HEK293 (cell line): Measurements from ENCODE around the gene AAK1.

ENCODE experiments used
- CTCF ChIA-PET: fragments of 350-600 bp; formaldehyde crosslinking; extraction: SDS; loops from one replicate; lab custom pipeline; 2021; ENCODE audit warnings: antibody characterized with exemption; lab: Yijun Ruan, JAX
- POLR2A ChIA-PET: fragments of 300-600 bp; formaldehyde crosslinking; extraction: SDS; loops from one replicate; lab custom pipeline; 2020; ENCODE audit warnings: antibody characterized with exemption, inconsistent platforms; lab: Yijun Ruan, JAX
- H3K27ac ChIP-seq: fragments of 200-500 bp; sonication (Bioruptor generic); 2 replicates; pipeline ENCODE4 v1.5.1; 2014; ENCODE audit warnings: low read depth, low read length, control low read depth, inconsistent platforms; ENCODE audit errors: extremely low read depth
- H3K36me3 ChIP-seq, 2 experiments: fragments of 200-500 bp in 1 of 2; sonication (Bioruptor generic) in 1 of 2; 1 replicate in 1 of 2; 2 replicates in 1 of 2; pipeline ENCODE4 v1.5.1; 2014 to 2017; ENCODE audit warnings: inconsistent platforms in 2 of 2, low read length in 2 of 2; ENCODE audit not compliant: control insufficient read depth in 2 of 2, insufficient read depth in 1 of 2
- H3K4me1 ChIP-seq: fragments of 200-500 bp; sonication (Bioruptor generic); 2 replicates; pipeline ENCODE4 v1.5.1; 2014; ENCODE audit warnings: mild to moderate bottlenecking, low read length, inconsistent platforms; ENCODE audit not compliant: control insufficient read depth, insufficient read depth
- H3K4me3 ChIP-seq: 2 replicates; pipeline ENCODE4 v1.5.1; 2011; ENCODE audit warnings: low read depth, mild to moderate bottlenecking, control low read depth, low read length, moderate library complexity
- H3K9me3 ChIP-seq: fragments of 200-500 bp; sonication (Bioruptor generic); 2 replicates; pipeline ENCODE4 v1.5.1; 2014; ENCODE audit warnings: low read depth, low read length, inconsistent platforms; ENCODE audit not compliant: control insufficient read depth, insufficient read depth
- GLIS1 ChIP-seq: fragments of 450-650 bp; formaldehyde crosslinking; IDR thresholded peaks from 2 replicates; pipeline ENCODE4 v1.5.1; 2016; ENCODE audit warnings: missing biosample characterization, missing genetic modification characterization
- PRDM1 ChIP-seq: fragments of 450-650 bp; formaldehyde crosslinking; IDR thresholded peaks from 2 replicates; pipeline ENCODE4; 2016; ENCODE audit warnings: missing biosample characterization, missing genetic modification characterization
- SP7 ChIP-seq: fragments of 450-650 bp; formaldehyde crosslinking; IDR thresholded peaks from 2 replicates; pipeline ENCODE4 v1.5.1; 2016; ENCODE audit warnings: missing biosample characterization, missing genetic modification characterization
- ZBTB7A ChIP-seq: fragments of 450-650 bp; formaldehyde crosslinking; IDR thresholded peaks from 2 replicates; pipeline ENCODE4 v1.5.1; 2016; ENCODE audit warnings: low read depth, missing biosample characterization, missing genetic modification characterization
- ZBTB8A ChIP-seq: fragments of 450-650 bp; formaldehyde crosslinking; IDR thresholded peaks from 2 replicates; pipeline ENCODE4 v1.5.1; 2016; ENCODE audit warnings: missing biosample characterization, missing genetic modification characterization
- ZEB2 ChIP-seq: fragments of 450-650 bp; formaldehyde crosslinking; IDR thresholded peaks from 2 replicates; pipeline ENCODE4 v1.5.1; 2016; ENCODE audit warnings: missing biosample characterization, missing genetic modification characterization
- ZNF133 ChIP-seq: fragments of 450-650 bp; formaldehyde crosslinking; IDR thresholded peaks from 2 replicates; pipeline ENCODE4 v1.5.1; 2016; ENCODE audit warnings: missing biosample characterization, missing genetic modification characterization
- ZNF174 ChIP-seq: fragments of 450-650 bp; formaldehyde crosslinking; IDR thresholded peaks from 2 replicates; pipeline ENCODE4 v1.5.0; 2017; ENCODE audit warnings: missing biosample characterization, mild to moderate bottlenecking, missing genetic modification characterization
- ZNF239 ChIP-seq: fragments of 450-650 bp; formaldehyde crosslinking; IDR thresholded peaks from 2 replicates; pipeline ENCODE4 v1.5.1; 2016; ENCODE audit warnings: missing biosample characterization, missing genetic modification characterization
- ZNF24 ChIP-seq: fragments of 450-650 bp; formaldehyde crosslinking; IDR thresholded peaks from 2 replicates; pipeline ENCODE4 v1.5.1; 2016; ENCODE audit warnings: missing biosample characterization, missing genetic modification characterization
- ZNF311 ChIP-seq: fragments of 450-650 bp; formaldehyde crosslinking; IDR thresholded peaks from 2 replicates; pipeline ENCODE4 v1.5.1; 2017; ENCODE audit warnings: missing biosample characterization, missing genetic modification characterization, borderline replicate concordance
- ZNF560 ChIP-seq: fragments of 450-650 bp; formaldehyde crosslinking; IDR thresholded peaks from 2 replicates; pipeline ENCODE4 v1.5.1; 2017; ENCODE audit warnings: missing biosample characterization, missing genetic modification characterization, borderline replicate concordance
- ZNF596 ChIP-seq: fragments of 450-650 bp; IDR thresholded peaks from 2 replicates; pipeline ENCODE4 v1.5.0; 2018; ENCODE audit warnings: missing biosample characterization, mild to moderate bottlenecking, missing genetic modification characterization, moderate library complexity
- ZNF621 ChIP-seq: fragments of 450-650 bp; formaldehyde crosslinking; IDR thresholded peaks from 2 replicates; pipeline ENCODE4 v1.5.1; 2017; ENCODE audit warnings: missing biosample characterization, missing genetic modification characterization
- ZNF777 ChIP-seq: fragments of 450-650 bp; formaldehyde crosslinking; IDR thresholded peaks from 2 replicates; pipeline ENCODE4 v1.5.1; 2017; ENCODE audit warnings: missing biosample characterization, missing genetic modification characterization, borderline replicate concordance
- ZNF792 ChIP-seq: fragments of 450-650 bp; formaldehyde crosslinking; IDR thresholded peaks from 2 replicates; pipeline ENCODE4 v1.5.1; 2016; ENCODE audit warnings: missing biosample characterization, missing genetic modification characterization
- ZNF830 ChIP-seq: fragments of 450-650 bp; IDR thresholded peaks from 2 replicates; pipeline ENCODE4 v1.5.0; 2018; ENCODE audit warnings: missing biosample characterization, missing genetic modification characterization, low read depth, mild to moderate bottlenecking, moderate library complexity
- ZSCAN16 ChIP-seq: fragments of 450-650 bp; formaldehyde crosslinking; IDR thresholded peaks from 2 replicates; pipeline ENCODE4 v1.5.1; 2016; ENCODE audit warnings: missing biosample characterization, missing genetic modification characterization
- ZXDB ChIP-seq: fragments of 450-650 bp; formaldehyde crosslinking; IDR thresholded peaks from 2 replicates; pipeline ENCODE4 v1.5.1; 2016; ENCODE audit warnings: missing biosample characterization, missing genetic modification characterization
- TF ChIP-seq, protein P1 (sequence below): fragments of 450-650 bp; formaldehyde crosslinking; IDR thresholded peaks from 2 replicates; pipeline ENCODE4 v1.5.1; 2017; ENCODE audit warnings: missing biosample characterization, missing genetic modification characterization
- TF ChIP-seq, protein P2 (sequence below): fragments of 450-650 bp; formaldehyde crosslinking; IDR thresholded peaks from 2 replicates; pipeline ENCODE4 v1.5.1; 2016; ENCODE audit warnings: missing biosample characterization, missing genetic modification characterization
- TF ChIP-seq, protein P3 (sequence below): fragments of 450-650 bp; formaldehyde crosslinking; IDR thresholded peaks from 2 replicates; pipeline ENCODE4 v1.5.1; 2016; ENCODE audit warnings: missing biosample characterization, missing genetic modification characterization

AAK1 gene

DNA sequence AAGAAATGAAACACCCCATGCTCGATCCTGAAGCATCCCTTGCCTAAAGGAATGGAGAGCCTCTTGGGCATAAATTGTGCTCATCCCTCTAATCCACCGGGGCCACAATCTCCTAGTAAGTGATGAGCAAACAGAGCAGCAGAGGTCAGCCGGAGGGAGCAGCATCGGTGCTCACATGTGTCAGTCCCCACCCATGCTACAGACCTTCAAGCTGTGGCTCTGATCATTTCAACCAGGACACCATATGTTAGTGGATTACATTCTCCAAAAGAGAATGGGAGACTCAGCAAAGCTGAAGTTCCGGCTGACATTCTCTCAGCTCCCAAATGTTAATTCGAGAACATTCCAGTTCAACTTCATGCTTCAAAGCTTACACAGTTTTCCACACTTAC, 75.6 kb downstream of the AAK1 start:
- Histone ChIP-seq H3K27ac (no peak overlapping the region), H3K4me3 (no peak overlapping the region), H3K9me3 (no peaks in the 10 kb centered on the region)
- no peak for TF ChIP-seq ZSCAN16 (tag by site-specific recombination)
- TF ChIP-seq ZXDB (tag by site-specific recombination), result no peak
- TF ChIP-seq ZBTB8A, result no peak
- TF ChIP-seq, all 188 proteins: peak for 0
- ChIA-PET CTCF (interaction anchor here (0.5 to 2.4 kb wide), 3 partner anchors 8 to 140 kb away, joined by 3 to 8 read pairs (median 4); no protein-coding TSS in a partner anchor), POLR2A (interaction anchor here (0.7 kb wide), 1 partner anchor 351 kb away, joined by 3 read pairs; no protein-coding TSS in a partner anchor)
- Histone ChIP-seq H3K36me3 (no peaks in the 10 kb centered on the region), H3K4me1 (0 out of 2 replicates have a peak, but pooled peaks cover 6% of the 10 kb centered on the region)

DNA sequence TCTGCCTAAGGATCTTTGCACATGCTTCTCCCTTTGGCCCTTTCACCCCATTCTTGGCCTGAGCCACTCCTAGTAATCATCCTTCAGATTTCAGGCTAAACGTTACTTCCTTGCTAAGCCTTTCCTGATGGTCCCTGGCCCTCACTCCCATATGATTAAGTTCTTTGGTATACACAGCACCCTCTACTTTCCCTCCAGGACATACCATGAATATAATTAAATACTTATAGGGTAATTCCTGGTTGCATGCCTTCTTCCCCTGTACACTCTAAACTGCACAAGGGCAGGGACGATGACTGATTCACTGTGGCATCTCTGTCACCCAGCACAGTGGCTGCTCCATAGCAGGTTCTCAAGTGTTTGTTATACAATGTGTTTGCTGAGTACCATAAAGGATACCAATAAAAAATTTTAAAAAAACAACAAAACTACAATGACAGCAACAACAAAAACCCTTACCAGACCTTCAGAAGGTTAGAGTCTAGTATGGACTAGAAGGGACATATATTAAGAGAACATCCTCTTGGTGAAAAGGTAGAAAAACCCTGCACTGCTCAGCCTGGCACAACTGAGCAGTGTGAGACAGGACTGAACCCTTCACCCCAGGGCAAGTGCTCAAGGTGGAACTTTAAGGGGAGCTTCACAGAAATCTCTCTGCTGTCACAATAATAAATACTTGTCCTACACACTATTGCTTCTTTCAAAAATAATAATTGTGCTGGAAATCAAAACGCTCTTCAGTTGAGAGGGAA, 76.2 kb downstream of the AAK1 start:
- CTCF ChIA-PET, result interaction anchor here (0.5 to 4.7 kb wide), 8 partner anchors 9 to 763 kb away, joined by 3 to 69 read pairs (median 4); no protein-coding TSS in a partner anchor

DNA sequence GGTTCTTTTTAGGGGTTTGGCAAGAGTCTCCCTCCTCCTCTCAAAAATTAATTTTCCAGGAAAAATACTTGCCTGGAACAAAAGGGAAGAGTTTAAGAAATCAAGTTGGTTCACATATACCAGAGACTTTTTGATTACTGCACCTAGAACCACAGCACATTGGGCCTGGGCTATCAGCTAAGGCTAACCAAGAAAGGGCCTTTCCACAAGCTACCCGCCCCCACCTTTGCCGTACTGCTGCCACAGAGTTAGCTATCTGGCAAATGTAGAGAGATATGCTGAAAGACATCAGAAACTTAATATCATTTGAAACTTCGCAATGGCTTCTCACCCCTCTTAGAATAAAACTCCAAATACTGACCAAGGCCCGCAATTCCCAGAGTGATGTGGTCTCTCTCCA, 76.9 kb downstream of the AAK1 start:
- 0 out of 2 replicates have a peak, but pooled peaks cover 6% of the 10 kb centered on the region for H3K4me1 ChIP-seq
- TF ChIP-seq PRDM1 (no peak), ZNF621 (tag by site-specific recombination) (no peak), ZNF174 (tag by site-specific recombination) (no peak), ZNF133 (tag by site-specific recombination) (no peak), ZEB2 (tag by site-specific recombination) (no peak), GLIS1 (no peak), ZNF24 (tag by site-specific recombination) (no peak), ZNF560 (tag by site-specific recombination) (no peak), ZBTB7A (tag by site-specific recombination) (no peak), ZNF596 (tag by site-specific recombination) (no peak), ZNF311 (no peak), ZNF830 (tag by site-specific recombination) (no peak), ZNF239 (no peak), ZNF777 (tag by site-specific recombination) (no peak), ZNF792 (no peak)
- TF ChIP-seq, protein P1, sequence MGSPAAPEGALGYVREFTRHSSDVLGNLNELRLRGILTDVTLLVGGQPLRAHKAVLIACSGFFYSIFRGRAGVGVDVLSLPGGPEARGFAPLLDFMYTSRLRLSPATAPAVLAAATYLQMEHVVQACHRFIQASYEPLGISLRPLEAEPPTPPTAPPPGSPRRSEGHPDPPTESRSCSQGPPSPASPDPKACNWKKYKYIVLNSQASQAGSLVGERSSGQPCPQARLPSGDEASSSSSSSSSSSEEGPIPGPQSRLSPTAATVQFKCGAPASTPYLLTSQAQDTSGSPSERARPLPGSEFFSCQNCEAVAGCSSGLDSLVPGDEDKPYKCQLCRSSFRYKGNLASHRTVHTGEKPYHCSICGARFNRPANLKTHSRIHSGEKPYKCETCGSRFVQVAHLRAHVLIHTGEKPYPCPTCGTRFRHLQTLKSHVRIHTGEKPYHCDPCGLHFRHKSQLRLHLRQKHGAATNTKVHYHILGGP (tag by site-specific recombination), result no peak
- TF ChIP-seq, protein P2, sequence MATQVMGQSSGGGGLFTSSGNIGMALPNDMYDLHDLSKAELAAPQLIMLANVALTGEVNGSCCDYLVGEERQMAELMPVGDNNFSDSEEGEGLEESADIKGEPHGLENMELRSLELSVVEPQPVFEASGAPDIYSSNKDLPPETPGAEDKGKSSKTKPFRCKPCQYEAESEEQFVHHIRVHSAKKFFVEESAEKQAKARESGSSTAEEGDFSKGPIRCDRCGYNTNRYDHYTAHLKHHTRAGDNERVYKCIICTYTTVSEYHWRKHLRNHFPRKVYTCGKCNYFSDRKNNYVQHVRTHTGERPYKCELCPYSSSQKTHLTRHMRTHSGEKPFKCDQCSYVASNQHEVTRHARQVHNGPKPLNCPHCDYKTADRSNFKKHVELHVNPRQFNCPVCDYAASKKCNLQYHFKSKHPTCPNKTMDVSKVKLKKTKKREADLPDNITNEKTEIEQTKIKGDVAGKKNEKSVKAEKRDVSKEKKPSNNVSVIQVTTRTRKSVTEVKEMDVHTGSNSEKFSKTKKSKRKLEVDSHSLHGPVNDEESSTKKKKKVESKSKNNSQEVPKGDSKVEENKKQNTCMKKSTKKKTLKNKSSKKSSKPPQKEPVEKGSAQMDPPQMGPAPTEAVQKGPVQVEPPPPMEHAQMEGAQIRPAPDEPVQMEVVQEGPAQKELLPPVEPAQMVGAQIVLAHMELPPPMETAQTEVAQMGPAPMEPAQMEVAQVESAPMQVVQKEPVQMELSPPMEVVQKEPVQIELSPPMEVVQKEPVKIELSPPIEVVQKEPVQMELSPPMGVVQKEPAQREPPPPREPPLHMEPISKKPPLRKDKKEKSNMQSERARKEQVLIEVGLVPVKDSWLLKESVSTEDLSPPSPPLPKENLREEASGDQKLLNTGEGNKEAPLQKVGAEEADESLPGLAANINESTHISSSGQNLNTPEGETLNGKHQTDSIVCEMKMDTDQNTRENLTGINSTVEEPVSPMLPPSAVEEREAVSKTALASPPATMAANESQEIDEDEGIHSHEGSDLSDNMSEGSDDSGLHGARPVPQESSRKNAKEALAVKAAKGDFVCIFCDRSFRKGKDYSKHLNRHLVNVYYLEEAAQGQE (tag by site-specific recombination), result no peak
- TF ChIP-seq, protein P3, sequence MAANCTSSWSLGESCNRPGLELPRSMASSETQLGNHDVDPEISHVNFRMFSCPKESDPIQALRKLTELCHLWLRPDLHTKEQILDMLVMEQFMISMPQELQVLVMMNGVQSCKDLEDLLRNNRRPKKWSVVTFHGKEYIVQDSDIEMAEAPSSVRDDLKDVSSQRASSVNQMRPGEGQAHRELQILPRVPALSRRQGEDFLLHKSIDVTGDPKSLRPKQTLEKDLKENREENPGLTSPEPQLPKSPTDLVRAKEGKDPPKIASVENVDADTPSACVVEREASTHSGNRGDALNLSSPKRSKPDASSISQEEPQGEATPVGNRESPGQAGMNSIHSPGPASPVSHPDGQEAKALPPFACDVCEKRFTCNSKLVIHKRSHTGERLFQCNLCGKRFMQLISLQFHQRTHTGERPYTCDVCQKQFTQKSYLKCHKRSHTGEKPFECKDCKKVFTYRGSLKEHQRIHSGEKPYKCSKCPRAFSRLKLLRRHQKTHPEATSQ (tag by site-specific recombination), result no peak
- POLR2A ChIA-PET, result no interaction called here
- CTCF ChIA-PET, result interaction anchor here (0.6 to 4.7 kb wide), 14 partner anchors 11 to 762 kb away, joined by 3 to 69 read pairs (median 6); partner anchors contain the start of gene AAK1
- H3K27ac ChIP-seq, result no peak overlapping the region
- no peak overlapping the region for H3K4me3 ChIP-seq
- H3K36me3 ChIP-seq, result no peaks in the 10 kb centered on the region
- H3K9me3 ChIP-seq, result no peaks in the 10 kb centered on the region

More for the DNA sequence above, 76.2 kb downstream of the AAK1 start:
- Histone ChIP-seq H3K4me3 (no peak overlapping the region), H3K27ac (no peak overlapping the region), H3K36me3 (no peaks in the 10 kb centered on the region), H3K4me1 (0 out of 2 replicates have a peak, but pooled peaks cover 6% of the 10 kb centered on the region), H3K9me3 (no peaks in the 10 kb centered on the region)
- TF ChIP-seq ZNF560 (tag by site-specific recombination) (no peak), ZSCAN16 (tag by site-specific recombination) (0 out of 2 replicates have a peak, but pooled peaks have one; percentile 28), SP7 (tag by site-specific recombination) (peak; percentile 60), ZNF24 (tag by site-specific recombination) (no peak)
- POLR2A ChIA-PET, result interaction anchor here (0.7 kb wide), 1 partner anchor 351 kb away, joined by 3 read pairs; no protein-coding TSS in a partner anchor
